Measurements from ENCODE around the gene FBXL7. TPM values are rescaled to one million over a fixed set of nuclear protein-coding genes. Genes with fewer than 3 reads are reported as not detected.

Gene FBXL7
- total and polyA plus RNA-seq, 12 donors = 8.7 to 33.4 (median 23.5) TPM

DNA sequence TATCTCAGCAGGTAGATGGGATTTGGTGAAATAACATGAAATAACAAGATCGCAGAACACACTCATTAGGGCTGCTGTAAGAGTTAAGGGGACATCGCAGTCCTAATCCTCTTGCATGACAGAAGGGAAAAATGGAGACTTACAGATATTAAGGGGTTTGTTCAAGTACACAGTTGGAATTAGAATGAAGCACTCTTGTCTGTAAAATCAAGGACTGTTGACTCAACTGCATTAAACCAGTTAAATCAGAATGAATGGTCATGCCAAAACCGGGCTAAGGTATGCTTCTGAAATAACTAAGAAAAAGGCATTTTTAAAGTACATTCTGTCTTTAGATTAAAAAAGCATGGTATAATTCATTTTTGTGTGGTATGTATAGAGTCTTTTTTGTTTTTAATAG lies 95.9 kb downstream of the FBXL7 start:
- WGBS, 2 donors = 80 to 84% methylated on average over 3 of the region's 3 CpGs
- intact Hi-C loops (cut with DNase I) = no loop called here
- ATAC-seq = no peak
- no peaks in the 10 kb centered on the region for H3K9me3 ChIP-seq
- no peaks in the 10 kb centered on the region for H3K27me3 ChIP-seq
- H3K27ac ChIP-seq = no peak overlapping the region
- H3K4me3 ChIP-seq = no peak overlapping the region
- peaks cover 0 to 17% (median 6%) of the 10 kb centered on the region in 9 donors for H3K4me1 ChIP-seq
- H3K36me3 ChIP-seq = no peaks in the 10 kb centered on the region
- TF ChIP-seq, protein P1, sequence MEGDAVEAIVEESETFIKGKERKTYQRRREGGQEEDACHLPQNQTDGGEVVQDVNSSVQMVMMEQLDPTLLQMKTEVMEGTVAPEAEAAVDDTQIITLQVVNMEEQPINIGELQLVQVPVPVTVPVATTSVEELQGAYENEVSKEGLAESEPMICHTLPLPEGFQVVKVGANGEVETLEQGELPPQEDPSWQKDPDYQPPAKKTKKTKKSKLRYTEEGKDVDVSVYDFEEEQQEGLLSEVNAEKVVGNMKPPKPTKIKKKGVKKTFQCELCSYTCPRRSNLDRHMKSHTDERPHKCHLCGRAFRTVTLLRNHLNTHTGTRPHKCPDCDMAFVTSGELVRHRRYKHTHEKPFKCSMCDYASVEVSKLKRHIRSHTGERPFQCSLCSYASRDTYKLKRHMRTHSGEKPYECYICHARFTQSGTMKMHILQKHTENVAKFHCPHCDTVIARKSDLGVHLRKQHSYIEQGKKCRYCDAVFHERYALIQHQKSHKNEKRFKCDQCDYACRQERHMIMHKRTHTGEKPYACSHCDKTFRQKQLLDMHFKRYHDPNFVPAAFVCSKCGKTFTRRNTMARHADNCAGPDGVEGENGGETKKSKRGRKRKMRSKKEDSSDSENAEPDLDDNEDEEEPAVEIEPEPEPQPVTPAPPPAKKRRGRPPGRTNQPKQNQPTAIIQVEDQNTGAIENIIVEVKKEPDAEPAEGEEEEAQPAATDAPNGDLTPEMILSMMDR (IDR thresholded peaks at IDR 0.05) = no peak
- no peak for DNase-seq

DNA sequence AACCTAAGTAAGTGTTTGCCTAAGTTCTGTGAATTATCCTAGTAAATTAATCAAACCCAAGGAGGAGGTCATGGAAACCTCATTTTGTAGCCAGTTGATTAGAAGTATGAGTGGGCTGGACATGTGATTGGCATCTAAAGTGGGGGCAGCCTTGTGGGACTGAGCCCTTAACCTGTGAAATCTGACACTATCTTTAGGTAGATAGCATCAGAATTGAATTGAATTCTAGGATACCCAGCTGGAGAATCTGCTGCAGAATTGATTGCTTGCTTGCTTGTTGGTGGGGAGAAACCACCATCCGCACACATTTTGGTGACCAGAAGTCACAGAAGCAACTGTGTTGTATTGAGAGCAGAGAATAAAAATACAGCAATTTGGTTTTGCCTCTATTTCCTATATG lies 97.0 kb downstream of the FBXL7 start:
- 98 to 100% methylated on average over 1 of the region's 1 CpG for WGBS, 2 donors
- intact Hi-C loops (cut with DNase I) = no loop called here
- TF ChIP-seq, protein P1 (IDR thresholded peaks at IDR 0.05) = no peak

GRCh38 chr5:15597804-15598203 lies 97.8 kb downstream of the FBXL7 start:
- no peaks in the 10 kb centered on the region for H3K36me3 ChIP-seq
- H3K27ac ChIP-seq = no peak overlapping the region
- ATAC-seq (no peak), DNase-seq (no peak)
- H3K4me1 ChIP-seq = peaks cover 0 to 22% (median 6%) of the 10 kb centered on the region in 9 donors
- TF ChIP-seq, protein P1 (IDR thresholded peaks at IDR 0.05) = no peak
- WGBS, 2 donors = 98 to 99% methylated on average over 1 of the region's 1 CpG
- H3K4me3 ChIP-seq = no peak overlapping the region
- intact Hi-C loops (cut with DNase I) = no loop called here
- no peaks in the 10 kb centered on the region for H3K9me3 ChIP-seq
- H3K27me3 ChIP-seq = no peaks in the 10 kb centered on the region

More for the DNA sequence above, 97.0 kb downstream of the FBXL7 start:
- Histone ChIP-seq H3K27me3 (no peaks in the 10 kb centered on the region), H3K4me3 (no peak overlapping the region), H3K36me3 (no peaks in the 10 kb centered on the region), H3K9me3 (no peaks in the 10 kb centered on the region), H3K27ac (no peak overlapping the region), H3K4me1 (peaks cover 0 to 22% (median 6%) of the 10 kb centered on the region in 9 donors)
- DNase-seq (no peak), ATAC-seq (no peak)

DNA sequence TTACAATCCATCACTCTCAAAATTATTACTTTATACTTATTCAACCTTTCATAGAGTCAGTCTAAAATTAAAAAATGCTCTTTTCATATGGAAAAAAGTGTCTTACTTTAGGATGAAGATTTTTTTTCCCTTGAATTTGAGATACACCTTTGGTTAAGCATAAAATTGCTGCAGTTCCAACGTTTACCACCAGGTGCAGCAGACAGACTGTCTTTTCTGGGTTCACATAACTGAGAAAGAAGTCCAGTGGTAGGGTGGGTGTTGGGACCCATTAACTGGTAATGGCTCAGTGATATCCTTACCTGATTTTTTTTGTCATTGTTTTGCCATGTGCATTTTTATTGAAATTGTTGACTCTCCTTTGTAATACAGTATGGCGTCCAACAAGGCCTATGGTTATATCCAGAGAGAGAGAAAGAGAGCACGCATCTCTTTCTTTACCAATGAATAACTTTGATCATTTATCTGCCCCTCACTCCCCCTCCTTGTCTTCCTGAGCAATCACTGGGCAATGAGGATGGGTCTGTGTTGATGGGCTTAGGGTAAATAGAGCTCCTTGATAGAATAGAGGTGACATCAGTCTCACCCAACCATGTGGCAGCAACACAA lies 98.4 kb downstream of the FBXL7 start:
- H3K36me3 ChIP-seq = peaks cover 0 to 2% (median 0%) of the 10 kb centered on the region in 9 donors

More for the DNA sequence above, 98.4 kb downstream of the FBXL7 start:
- peaks cover 0 to 17% (median 2%) of the 10 kb centered on the region in 9 donors for H3K4me1 ChIP-seq
- intact Hi-C loops (cut with DNase I) = no loop called here
- no peaks in the 10 kb centered on the region for H3K9me3 ChIP-seq
- H3K27me3 ChIP-seq = no peaks in the 10 kb centered on the region
- H3K4me3 ChIP-seq = no peak overlapping the region
- ATAC-seq (no peak), DNase-seq (no peak)
- TF ChIP-seq, protein P1 (IDR thresholded peaks at IDR 0.05) = peak in 8 of 9 donors; percentile 39 to 62 (median 53)
- 68 to 72% methylated on average over 3 of the region's 3 CpGs for WGBS, 2 donors
- no peak overlapping the region for H3K27ac ChIP-seq

Data from heart right ventricle (tissue), 16 donors.